Mammary epithelial cell (primary cell): Measurements from ENCODE around the gene KLHDC10.

Experiments used
- CTCF ChIP-seq, 2 donors: IDR thresholded peaks in 1 of 2; conservative IDR thresholded peaks in 1 of 2; 2 replicates each; pipeline ENCODE4 v1.5.1; 2011 to 2012; ENCODE audit warnings: inconsistent platforms in 2 of 2, low read length in 2 of 2, mild to moderate bottlenecking in 2 of 2, control low read depth in 1 of 2, low read depth in 1 of 2; ENCODE audit not compliant: insufficient read depth in 1 of 2; ENCODE audit errors: extremely low read depth in 1 of 2
- EZH2 ChIP-seq: IDR thresholded peaks from 2 replicates; pipeline ENCODE4 v1.6.1; 2012; ENCODE audit warnings: low read length, inconsistent platforms, borderline replicate concordance

DNA sequence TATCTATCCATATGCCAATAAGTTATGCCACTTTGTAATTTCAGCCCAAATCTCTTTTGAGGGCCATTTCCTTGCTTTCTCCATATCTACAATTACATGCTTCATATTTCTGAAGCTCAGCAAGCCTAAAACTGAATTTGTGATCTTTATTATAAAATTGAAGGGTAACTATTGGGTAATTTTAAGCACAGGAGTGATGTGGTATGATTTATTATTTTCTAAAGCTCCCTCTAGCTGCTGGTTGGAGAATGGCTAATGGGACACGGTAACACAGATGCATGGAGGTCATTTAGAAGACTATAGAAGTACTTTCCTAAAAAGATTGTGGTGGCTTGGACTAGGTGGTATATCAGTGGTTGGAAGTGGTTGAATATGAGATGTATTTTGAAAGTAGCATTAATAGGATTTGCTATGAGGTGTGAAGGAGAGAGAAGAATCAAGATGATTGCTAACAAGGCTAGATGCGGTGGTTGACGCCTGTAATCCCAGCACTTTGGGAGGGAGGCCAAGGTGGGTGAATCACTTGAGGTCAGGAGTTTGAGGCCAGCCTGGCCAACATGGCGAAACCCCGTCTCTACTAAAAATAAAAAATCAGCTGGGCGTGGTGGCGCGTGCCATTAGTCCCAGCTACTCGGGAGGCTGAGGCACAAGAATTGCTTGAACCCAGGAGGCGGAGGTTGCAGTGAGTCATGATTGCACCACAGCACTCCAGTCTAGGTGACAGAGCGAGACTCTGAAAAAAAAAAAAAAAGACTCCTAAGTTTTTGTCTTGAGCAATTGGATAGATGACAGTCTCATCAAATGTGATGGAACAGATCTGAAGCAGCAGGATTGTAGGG is 13.9 kb downstream of the KLHDC10 start:
- peak; percentile 50 to 56 for TF ChIP-seq CTCF (conservative IDR thresholded peaks at IDR 0.05 in 1 of 2, IDR thresholded peaks at IDR 0.05 in 1 of 2; ENCODE audit: extremely low read depth in 1 of 2, insufficient read depth in 1 of 2, low read depth in 1 of 2, low read length in 2 of 2)
- no peak for TF ChIP-seq EZH2
